ENCODE results near the gene GJA1. TPM values are rescaled to one million over a fixed set of nuclear protein-coding genes. Genes with fewer than 3 reads are reported as not detected.

Gene GJA1
- total and polyA plus RNA-seq, 4 donors, result 0.32 to 2.8 (median 1.9) TPM

GRCh38 chr6:121460170-121460569, 24.7 kb downstream of the GJA1 start:
- H3K27me3 ChIP-seq (ENCODE audit: control insufficient read depth in 4 of 4, insufficient read depth in 4 of 4, low read length in 3 of 4), result no peaks in the 10 kb centered on the region
- DNase-seq (ENCODE audit: low spot score), result no peak
- H3K4me1 ChIP-seq (ENCODE audit: control insufficient read depth in 4 of 4, insufficient read depth in 4 of 4, low read length in 3 of 4), result no peaks in the 10 kb centered on the region
- WGBS, result 87% methylated on average over 2 of the region's 2 CpGs
- TF ChIP-seq ZBTB33 (IDR thresholded peaks at IDR 0.05) (no peak), YY1 (IDR thresholded peaks at IDR 0.05) (no peak), HNF4G (IDR thresholded peaks at IDR 0.05) (no peak), ATF3 (IDR thresholded peaks at IDR 0.05) (no peak), HNF4A (conservative IDR thresholded peaks at IDR 0.05) (no peak), FOXA1 (IDR thresholded peaks at IDR 0.05) (no peak), NR2F2 (IDR thresholded peaks at IDR 0.05) (no peak), CTCF (IDR thresholded peaks at IDR 0.05; ENCODE audit: low read depth, low read length, missing input control) (no peak), REST (IDR thresholded peaks at IDR 0.05) (no peak), FOXA2 (IDR thresholded peaks at IDR 0.05) (no peak), SP1 (IDR thresholded peaks at IDR 0.05) (no peak)
- no peak overlapping the region for H3K9ac ChIP-seq (ENCODE audit: low read depth in 1 of 2, low read length in 2 of 2)
- H3K9me3 ChIP-seq (ENCODE audit: control insufficient read depth in 4 of 4, low read length in 3 of 4), result no peaks in the 10 kb centered on the region
- no peak overlapping the region for H3K27ac ChIP-seq (ENCODE audit: low read depth in 1 of 2, low read length in 2 of 2)
- H3K36me3 ChIP-seq (ENCODE audit: control insufficient read depth in 4 of 4, insufficient read depth in 3 of 4, low read depth in 1 of 4, low read length in 3 of 4), result no peaks in the 10 kb centered on the region
- H3K4me3 ChIP-seq (ENCODE audit: low read depth in 1 of 3, low read length in 3 of 3), result no peak overlapping the region

- TF ChIP-seq RXRA (IDR thresholded peaks at IDR 0.05) (no peak), HNF4G (IDR thresholded peaks at IDR 0.05) (no peak), REST (IDR thresholded peaks at IDR 0.05) (no peak), RAD21 (IDR thresholded peaks at IDR 0.05) (no peak), ATF3 (IDR thresholded peaks at IDR 0.05) (no peak), SP1 (IDR thresholded peaks at IDR 0.05) (no peak), FOXA1 (IDR thresholded peaks at IDR 0.05) (no peak), YY1 (IDR thresholded peaks at IDR 0.05) (no peak), NR2F2 (IDR thresholded peaks at IDR 0.05) (no peak), GABPA (IDR thresholded peaks at IDR 0.05 in 1 of 2, conservative IDR thresholded peaks at IDR 0.05 in 1 of 2) (no peak), HNF4A (conservative IDR thresholded peaks at IDR 0.05) (no peak), MAX (IDR thresholded peaks at IDR 0.05) (no peak), ZBTB33 (IDR thresholded peaks at IDR 0.05) (no peak)
- no peak overlapping the region for H3K27ac ChIP-seq (ENCODE audit: low read depth in 1 of 2, low read length in 2 of 2)
- DNase-seq (ENCODE audit: low spot score), result no peak
- H3K36me3 ChIP-seq (ENCODE audit: control insufficient read depth in 4 of 4, insufficient read depth in 3 of 4, low read depth in 1 of 4, low read length in 3 of 4), result no peaks in the 10 kb centered on the region
- H3K27me3 ChIP-seq (ENCODE audit: control insufficient read depth in 4 of 4, insufficient read depth in 4 of 4, low read length in 3 of 4), result no peaks in the 10 kb centered on the region
- no peaks in the 10 kb centered on the region for H3K4me1 ChIP-seq (ENCODE audit: control insufficient read depth in 4 of 4, insufficient read depth in 4 of 4, low read length in 3 of 4)
- H3K4me3 ChIP-seq (ENCODE audit: low read depth in 1 of 3, low read length in 3 of 3), result no peak overlapping the region
- H3K9me3 ChIP-seq (ENCODE audit: control insufficient read depth in 4 of 4, low read length in 3 of 4), result no peaks in the 10 kb centered on the region
- H3K9ac ChIP-seq (ENCODE audit: low read depth in 1 of 2, low read length in 2 of 2), result no peak overlapping the region
- WGBS, result 78% methylated on average over 3 of the region's 3 CpGs
These were observed 27.6 kb downstream of the GJA1 start for GRCh38 chr6:121463087-121463486.
